Nephron progenitor cell (in vitro differentiated cells): ENCODE results near the gene IFNAR1.

Source experiments
- DNase-seq: peaks from one replicate; pipeline ENCODE4 v3.0.0; 2021
- H3K27ac Mint-ChIP-seq: 2 replicates; pipeline ENCODE4 v1.8.0; 2021; ENCODE audit warnings: mild to moderate bottlenecking, moderate library complexity, mixed read lengths
- H3K27me3 Mint-ChIP-seq: 2 replicates; pipeline ENCODE4 v1.8.0; 2021; ENCODE audit warnings: mild to moderate bottlenecking, low read depth, mixed read lengths; ENCODE audit not compliant: poor library complexity
- H3K36me3 Mint-ChIP-seq: 2 replicates; pipeline ENCODE4 v1.8.0; 2021; ENCODE audit warnings: low read depth, mixed read lengths
- H3K4me1 Mint-ChIP-seq: 2 replicates; pipeline ENCODE4 v1.8.0; 2021; ENCODE audit warnings: mixed read lengths
- H3K4me3 Mint-ChIP-seq: 2 replicates; pipeline ENCODE4 v1.8.0; 2021; ENCODE audit warnings: mild to moderate bottlenecking, moderate library complexity, mixed read lengths
- H3K9me3 Mint-ChIP-seq: 2 replicates; pipeline ENCODE4 v1.8.0; 2021; ENCODE audit warnings: mild to moderate bottlenecking, moderate library complexity, mixed read lengths
- TF ChIP-seq, protein P1 (sequence below): fragments of 200-600 bp; sonication (generic); IDR thresholded peaks from 2 replicates; pipeline ENCODE4 v1.5.0; 2021; ENCODE audit warnings: antibody characterized with exemption

Gene IFNAR1

DNA sequence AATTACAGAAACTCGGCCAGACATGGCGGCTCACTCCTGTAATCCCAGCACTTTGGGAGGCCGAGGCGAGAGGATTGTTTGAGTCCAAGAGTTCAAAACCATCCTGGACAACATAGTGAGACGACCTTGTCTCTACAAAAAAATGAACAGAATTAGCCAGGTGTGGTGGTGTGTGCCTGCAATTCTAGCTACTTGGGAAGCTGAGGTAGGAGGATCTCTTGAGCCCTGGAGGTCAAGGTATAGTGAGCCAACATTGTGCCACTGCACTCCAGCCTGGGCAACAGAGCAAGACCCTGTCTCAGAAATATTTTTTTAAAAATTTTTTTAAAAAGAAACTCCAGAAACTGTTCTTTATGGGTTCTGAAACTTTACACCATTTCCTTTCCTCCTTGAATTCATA lies 40.1 kb downstream of the IFNAR1 start:
- H3K9me3 Mint-ChIP-seq: peaks cover 40% of the 10 kb centered on the region
- peaks cover 2% of the 10 kb centered on the region for H3K27me3 Mint-ChIP-seq
- no peak overlapping the region for H3K27ac Mint-ChIP-seq
- TF ChIP-seq, protein P1, sequence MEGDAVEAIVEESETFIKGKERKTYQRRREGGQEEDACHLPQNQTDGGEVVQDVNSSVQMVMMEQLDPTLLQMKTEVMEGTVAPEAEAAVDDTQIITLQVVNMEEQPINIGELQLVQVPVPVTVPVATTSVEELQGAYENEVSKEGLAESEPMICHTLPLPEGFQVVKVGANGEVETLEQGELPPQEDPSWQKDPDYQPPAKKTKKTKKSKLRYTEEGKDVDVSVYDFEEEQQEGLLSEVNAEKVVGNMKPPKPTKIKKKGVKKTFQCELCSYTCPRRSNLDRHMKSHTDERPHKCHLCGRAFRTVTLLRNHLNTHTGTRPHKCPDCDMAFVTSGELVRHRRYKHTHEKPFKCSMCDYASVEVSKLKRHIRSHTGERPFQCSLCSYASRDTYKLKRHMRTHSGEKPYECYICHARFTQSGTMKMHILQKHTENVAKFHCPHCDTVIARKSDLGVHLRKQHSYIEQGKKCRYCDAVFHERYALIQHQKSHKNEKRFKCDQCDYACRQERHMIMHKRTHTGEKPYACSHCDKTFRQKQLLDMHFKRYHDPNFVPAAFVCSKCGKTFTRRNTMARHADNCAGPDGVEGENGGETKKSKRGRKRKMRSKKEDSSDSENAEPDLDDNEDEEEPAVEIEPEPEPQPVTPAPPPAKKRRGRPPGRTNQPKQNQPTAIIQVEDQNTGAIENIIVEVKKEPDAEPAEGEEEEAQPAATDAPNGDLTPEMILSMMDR: no peak
- peaks cover 7% of the 10 kb centered on the region for H3K36me3 Mint-ChIP-seq
- H3K4me1 Mint-ChIP-seq: peaks cover 16% of the 10 kb centered on the region
- DNase-seq: no peak
- H3K4me3 Mint-ChIP-seq: no peak overlapping the region

- peaks cover 6% of the 10 kb centered on the region for H3K27me3 Mint-ChIP-seq
- peaks cover 7% of the 10 kb centered on the region for H3K36me3 Mint-ChIP-seq
- peaks cover 47% of the 10 kb centered on the region for H3K9me3 Mint-ChIP-seq
- TF ChIP-seq, protein P1: no peak
- no peak for DNase-seq
- H3K4me1 Mint-ChIP-seq: no peaks in the 10 kb centered on the region
- no peak overlapping the region for H3K4me3 Mint-ChIP-seq
- H3K27ac Mint-ChIP-seq: peak overlapping the region; percentile 47
These were observed 42.7 kb downstream of the IFNAR1 start for GRCh38 chr21:33367309-33367973.

DNA sequence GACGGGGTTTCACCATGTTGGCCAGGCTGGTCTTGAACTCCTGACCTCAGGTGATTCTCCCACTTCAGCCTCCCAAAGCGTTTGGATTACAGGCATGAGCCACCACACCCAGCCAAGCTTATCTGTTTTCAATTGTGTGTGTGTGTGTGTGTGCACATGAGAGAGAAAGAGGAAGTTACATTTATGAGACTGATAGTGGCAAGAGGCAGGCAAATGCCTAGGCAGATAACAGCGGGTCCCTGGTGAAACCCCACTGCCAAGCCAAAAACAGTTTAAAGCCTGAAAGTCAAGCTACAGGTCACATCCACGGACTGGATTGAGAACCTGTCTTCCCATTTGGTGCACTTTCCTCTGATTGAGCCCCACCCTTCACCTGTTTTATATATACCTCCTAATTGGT lies 43.4 kb downstream of the IFNAR1 start:
- Mint-ChIP-seq H3K4me1 (no peaks in the 10 kb centered on the region), H3K27me3 (peaks cover 6% of the 10 kb centered on the region), H3K36me3 (peaks cover 7% of the 10 kb centered on the region), H3K9me3 (peaks cover 44% of the 10 kb centered on the region), H3K27ac (no peak overlapping the region), H3K4me3 (no peak overlapping the region)
- no peak for DNase-seq
- TF ChIP-seq, protein P1: no peak

DNA sequence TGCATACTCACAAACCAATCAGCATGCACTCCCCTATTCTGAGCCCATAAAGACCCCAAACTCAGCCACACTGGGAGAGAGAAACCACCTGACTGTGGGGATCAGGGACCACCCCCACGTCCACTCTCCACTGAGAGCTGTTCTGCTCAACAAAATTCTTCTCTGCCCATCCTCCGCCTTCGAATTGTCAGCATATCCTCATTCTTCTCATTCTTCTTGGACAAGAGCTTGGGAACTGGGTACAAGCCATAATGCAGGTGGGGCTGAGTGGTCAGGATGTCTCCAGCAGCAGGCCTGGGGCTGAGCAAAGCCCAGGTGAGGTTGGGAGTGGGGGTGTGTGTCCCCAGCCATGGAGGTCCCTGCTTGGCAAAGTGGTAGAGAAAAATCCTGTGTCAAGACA lies 43.8 kb downstream of the IFNAR1 start:
- Mint-ChIP-seq H3K4me1 (no peaks in the 10 kb centered on the region), H3K36me3 (peaks cover 7% of the 10 kb centered on the region), H3K4me3 (no peak overlapping the region), H3K27me3 (peaks cover 6% of the 10 kb centered on the region), H3K27ac (no peak overlapping the region), H3K9me3 (peaks cover 44% of the 10 kb centered on the region)
- TF ChIP-seq, protein P1: no peak
- DNase-seq: no peak

- DNase-seq: no peak
- Mint-ChIP-seq H3K27ac (no peak overlapping the region), H3K36me3 (peaks cover 7% of the 10 kb centered on the region), H3K9me3 (peaks cover 44% of the 10 kb centered on the region), H3K27me3 (peaks cover 6% of the 10 kb centered on the region), H3K4me3 (no peak overlapping the region), H3K4me1 (no peaks in the 10 kb centered on the region)
- TF ChIP-seq, protein P1: no peak
These were observed 44.8 kb downstream of the IFNAR1 start for GRCh38 chr21:33369586-33369985.

GRCh38 chr21:33370305-33370704 lies 45.5 kb downstream of the IFNAR1 start:
- Mint-ChIP-seq H3K9me3 (peaks cover 44% of the 10 kb centered on the region), H3K4me1 (no peaks in the 10 kb centered on the region), H3K27ac (no peak overlapping the region), H3K27me3 (peaks cover 6% of the 10 kb centered on the region), H3K4me3 (no peak overlapping the region), H3K36me3 (peaks cover 7% of the 10 kb centered on the region)
- TF ChIP-seq, protein P1: no peak
- DNase-seq: no peak
